AG04449 (cell line): ENCODE data around the gene TJP3.

Experiments used
- CTCF ChIA-PET: fragments of 350-600 bp; formaldehyde crosslinking; extraction: SDS; loops from one replicate; lab custom pipeline; 2021; ENCODE audit warnings: antibody characterized with exemption; lab: Yijun Ruan, JAX
- POLR2A ChIA-PET: fragments of 400-600, 350-600 bp; formaldehyde crosslinking; extraction: SDS; loops from one replicate; lab custom pipeline; 2020; ENCODE audit warnings: antibody characterized with exemption, inconsistent platforms; lab: Yijun Ruan, JAX
- DNase-seq: peaks from one replicate; pipeline ENCODE4 v3.0.0-alpha.2; 2010; ENCODE audit warnings: low read depth, low spot score
- H3K4me3 ChIP-seq: 2 replicates; pipeline ENCODE4 v1.5.1; 2011; ENCODE audit warnings: low read depth, mild to moderate bottlenecking, control low read depth, low read length
- TF ChIP-seq, protein P1 (sequence below): IDR thresholded peaks from one replicate; pipeline ENCODE4 v1.5.1; 2011; ENCODE audit warnings: mild to moderate bottlenecking, moderate library complexity, low read length, control low read depth, inconsistent platforms; ENCODE audit not compliant: insufficient read depth; ENCODE audit errors: missing control alignments

Gene TJP3

DNA sequence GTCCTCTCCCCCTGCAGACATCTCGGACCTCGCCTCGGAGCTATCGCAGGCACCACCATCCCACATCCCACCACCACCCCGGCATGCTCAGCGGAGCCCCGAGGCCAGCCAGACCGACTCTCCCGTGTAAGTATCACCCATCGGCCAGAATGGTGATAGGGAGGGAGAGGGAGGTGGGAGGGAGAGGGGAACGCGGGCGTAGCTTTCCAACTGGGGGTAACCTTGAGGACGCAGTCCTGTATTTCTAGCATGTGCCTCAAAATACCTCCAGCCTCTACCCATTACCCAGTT lies 26.1 kb downstream of the TJP3 start:
- DNase-seq = no peak
- TF ChIP-seq, protein P1, sequence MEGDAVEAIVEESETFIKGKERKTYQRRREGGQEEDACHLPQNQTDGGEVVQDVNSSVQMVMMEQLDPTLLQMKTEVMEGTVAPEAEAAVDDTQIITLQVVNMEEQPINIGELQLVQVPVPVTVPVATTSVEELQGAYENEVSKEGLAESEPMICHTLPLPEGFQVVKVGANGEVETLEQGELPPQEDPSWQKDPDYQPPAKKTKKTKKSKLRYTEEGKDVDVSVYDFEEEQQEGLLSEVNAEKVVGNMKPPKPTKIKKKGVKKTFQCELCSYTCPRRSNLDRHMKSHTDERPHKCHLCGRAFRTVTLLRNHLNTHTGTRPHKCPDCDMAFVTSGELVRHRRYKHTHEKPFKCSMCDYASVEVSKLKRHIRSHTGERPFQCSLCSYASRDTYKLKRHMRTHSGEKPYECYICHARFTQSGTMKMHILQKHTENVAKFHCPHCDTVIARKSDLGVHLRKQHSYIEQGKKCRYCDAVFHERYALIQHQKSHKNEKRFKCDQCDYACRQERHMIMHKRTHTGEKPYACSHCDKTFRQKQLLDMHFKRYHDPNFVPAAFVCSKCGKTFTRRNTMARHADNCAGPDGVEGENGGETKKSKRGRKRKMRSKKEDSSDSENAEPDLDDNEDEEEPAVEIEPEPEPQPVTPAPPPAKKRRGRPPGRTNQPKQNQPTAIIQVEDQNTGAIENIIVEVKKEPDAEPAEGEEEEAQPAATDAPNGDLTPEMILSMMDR = no peak
- ChIA-PET CTCF (no interaction called here), POLR2A (no interaction called here)
- H3K4me3 ChIP-seq = no peak overlapping the region

DNA sequence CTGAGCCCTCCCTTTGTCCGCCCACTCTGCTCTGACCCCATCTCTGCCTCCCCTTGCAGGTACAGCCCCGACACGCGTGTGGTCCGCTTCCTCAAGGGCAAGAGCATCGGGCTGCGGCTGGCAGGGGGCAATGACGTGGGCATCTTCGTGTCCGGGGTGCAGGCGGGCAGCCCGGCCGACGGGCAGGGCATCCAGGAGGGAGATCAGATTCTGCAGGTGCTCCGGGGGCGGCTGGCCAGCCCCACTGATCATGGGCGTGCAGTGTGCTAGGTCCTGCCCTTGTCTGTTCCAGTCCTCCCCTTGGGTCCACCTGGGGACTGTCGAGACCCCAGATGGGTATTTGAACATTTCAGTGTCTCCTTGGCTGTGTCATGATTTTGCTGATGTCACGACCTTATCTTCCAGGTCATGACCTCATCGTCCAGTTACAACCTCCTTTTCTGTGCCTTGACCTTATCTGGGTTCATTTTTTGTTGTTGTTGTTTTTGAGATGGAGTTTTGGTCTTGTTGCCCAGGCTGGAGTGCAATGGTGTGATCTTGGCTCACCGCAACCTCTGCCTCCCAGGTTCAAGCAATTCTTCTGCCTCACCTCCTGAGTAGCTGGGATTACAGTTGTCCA lies 28.0 kb downstream of the TJP3 start:
- DNase-seq = no peak
- CTCF ChIA-PET = no interaction called here
- TF ChIP-seq, protein P1 = no peak

DNA sequence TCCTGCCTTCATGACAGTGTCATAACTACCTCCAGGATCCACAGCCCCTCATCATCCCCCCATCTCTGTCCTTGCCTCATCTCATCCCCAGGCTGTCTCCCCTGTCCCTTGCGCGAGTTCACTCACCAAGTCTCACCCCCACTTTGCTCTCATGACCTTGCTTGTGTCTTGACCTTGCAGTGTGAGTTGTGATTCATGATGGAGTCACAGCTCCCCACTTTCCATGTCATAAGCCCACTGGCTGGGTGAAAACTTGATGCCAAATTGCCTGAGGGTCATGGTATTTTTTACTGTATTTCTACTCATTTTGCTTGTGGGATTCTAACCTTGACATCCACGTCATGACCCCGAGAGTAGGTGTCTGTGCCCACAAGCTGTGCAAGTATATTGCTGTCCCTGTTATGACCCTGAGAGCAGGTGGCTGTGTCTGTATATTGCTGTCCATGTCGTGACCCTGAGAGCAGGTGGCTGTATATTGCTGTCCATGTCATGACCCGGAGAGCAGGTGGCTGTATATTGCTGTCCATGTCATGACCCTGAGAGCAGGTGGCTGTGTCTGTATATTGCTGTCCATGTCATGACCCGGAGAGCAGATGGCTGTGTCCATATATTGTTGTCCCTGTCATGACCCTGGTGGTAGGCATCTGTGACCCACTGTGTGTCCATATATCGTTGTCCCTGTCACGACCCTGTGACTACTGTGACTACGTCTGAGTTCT lies 29.5 kb downstream of the TJP3 start:
- CTCF ChIA-PET = no interaction called here
- DNase-seq = no peak
- no peak overlapping the region for H3K4me3 ChIP-seq
- TF ChIP-seq, protein P1 = no peak
- POLR2A ChIA-PET = no interaction called here

More for the DNA sequence above, 28.0 kb downstream of the TJP3 start:
- POLR2A ChIA-PET = no interaction called here
- no peak overlapping the region for H3K4me3 ChIP-seq

DNA sequence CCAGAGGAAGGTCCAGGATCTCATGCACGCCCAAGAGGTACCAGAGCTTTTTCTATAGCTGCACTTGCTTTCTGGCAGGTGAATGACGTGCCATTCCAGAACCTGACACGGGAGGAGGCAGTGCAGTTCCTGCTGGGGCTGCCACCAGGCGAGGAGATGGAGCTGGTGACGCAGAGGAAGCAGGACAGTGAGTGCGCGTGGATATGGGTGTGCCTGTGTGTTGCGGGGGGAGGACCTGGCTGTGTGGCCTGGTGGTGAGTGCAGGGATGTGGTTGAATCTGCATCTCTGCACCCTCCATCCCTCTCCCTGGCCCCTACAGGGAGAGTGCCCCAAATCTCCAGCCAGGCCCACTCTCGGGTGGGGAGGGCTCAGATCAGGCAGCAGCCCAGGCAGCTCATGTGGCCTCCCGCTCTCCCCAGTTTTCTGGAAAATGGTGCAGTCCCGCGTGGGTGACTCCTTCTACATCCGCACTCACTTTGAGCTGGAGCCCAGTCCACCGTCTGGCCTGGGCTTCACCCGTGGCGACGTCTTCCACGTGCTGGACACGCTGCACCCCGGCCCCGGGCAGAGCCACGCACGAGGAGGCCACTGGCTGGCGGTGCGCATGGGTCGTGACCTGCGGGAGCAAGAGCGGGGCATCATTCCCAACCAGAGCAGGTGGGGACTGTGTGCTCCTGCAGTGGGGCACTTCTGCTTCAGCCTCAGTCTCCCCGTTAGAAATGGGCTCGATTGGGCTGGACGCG lies 30.5 kb downstream of the TJP3 start:
- TF ChIP-seq, protein P1 = no peak
- no peak overlapping the region for H3K4me3 ChIP-seq
- DNase-seq = no peak
- POLR2A ChIA-PET = no interaction called here
- CTCF ChIA-PET = interaction anchor here (0.6 to 2.2 kb wide), 3 partner anchors 9 to 23 kb away, joined by 3 to 7 read pairs (median 4); partner anchors contain the start of genes APBA3 and MRPL54

DNA sequence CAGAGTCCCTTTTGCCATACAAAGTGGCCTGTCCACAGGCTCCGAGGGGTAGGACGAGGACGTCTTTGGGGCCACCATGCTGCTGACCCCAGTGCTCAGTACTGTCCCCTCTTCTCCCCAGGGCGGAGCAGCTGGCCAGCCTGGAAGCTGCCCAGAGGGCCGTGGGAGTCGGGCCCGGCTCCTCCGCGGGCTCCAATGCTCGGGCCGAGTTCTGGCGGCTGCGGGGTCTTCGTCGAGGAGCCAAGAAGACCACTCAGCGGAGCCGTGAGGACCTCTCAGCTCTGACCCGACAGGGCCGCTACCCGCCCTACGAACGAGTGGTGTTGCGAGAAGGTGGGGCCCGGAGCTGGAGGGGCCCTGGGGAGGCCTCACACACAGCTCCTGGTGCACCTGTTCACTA lies 32.2 kb downstream of the TJP3 start:
- ChIA-PET POLR2A (interaction anchor here (1.0 to 1.1 kb wide), 2 partner anchors 21 to 22 kb away, joined by 3 read pairs; partner anchors contain the start of genes APBA3 and MRPL54), CTCF (interaction anchor here (1.6 to 2.2 kb wide), 2 partner anchors 15 to 22 kb away, joined by 4 to 7 read pairs; partner anchors contain the start of genes APBA3 and MRPL54)
- DNase-seq = no peak
- no peak overlapping the region for H3K4me3 ChIP-seq
- TF ChIP-seq, protein P1 = no peak

DNA sequence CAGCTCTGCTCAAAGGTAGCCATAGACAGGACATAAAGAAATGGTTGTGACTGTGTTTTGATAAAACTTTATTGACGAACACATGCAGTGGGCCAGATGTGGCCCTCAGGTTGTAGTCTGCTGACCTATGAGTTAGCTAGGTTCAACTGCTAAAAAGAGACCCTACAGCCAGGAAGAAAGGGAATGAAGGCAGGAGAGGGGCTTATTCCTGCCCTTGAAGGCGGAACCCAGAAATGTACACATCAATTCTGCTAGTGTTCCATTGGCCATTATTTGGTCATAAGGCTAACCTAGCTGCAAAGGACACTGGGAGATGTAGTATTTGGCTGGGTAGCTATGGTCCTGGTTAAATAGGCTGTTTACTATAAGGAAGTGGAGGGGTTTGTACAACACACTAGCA lies 35.3 kb downstream of the TJP3 start:
- no peak for DNase-seq
- no peak overlapping the region for H3K4me3 ChIP-seq
- TF ChIP-seq, protein P1 = no peak
- ChIA-PET POLR2A (no interaction called here), CTCF (no interaction called here)
